NCI-H146 (cell line): ENCODE data around the gene ITGB1BP1.
A peak's percentile ranks its signal among the peaks of the same experiment; 100 is the strongest.

Source experiments
- DNase-seq: peaks from one replicate; lab custom pipeline; 2025; lab: John Stamatoyannopoulos, UW

Gene ITGB1BP1

GRCh38 chr2:9423100-9423921 lies at the start of gene ITGB1BP1, which contains the start of gene CPSF3:
ITGB1BP1 (minus strand) TSS chr2:9423528; CDS start chr2:9418697, 4,831 bp downstream.
CPSF3 (plus strand) TSS chr2:9423654; CDS start chr2:9423774, 120 bp downstream.
- DNase-seq: peak; percentile 99

GRCh38 chr2:9472511-9472910 lies 49.2 kb upstream of the ITGB1BP1 start:
- DNase-seq: no peak

- no peak for DNase-seq
Observed at GRCh38 chr2:9471206-9471605, 47.9 kb upstream of the ITGB1BP1 start.

- no peak for DNase-seq
Observed at GRCh38 chr2:9467687-9468086, 44.4 kb upstream of the ITGB1BP1 start.

- no peak for DNase-seq
Observed at GRCh38 chr2:9466147-9466683, 42.9 kb upstream of the ITGB1BP1 start.

GRCh38 chr2:9465170-9465569 lies 41.8 kb upstream of the ITGB1BP1 start:
- DNase-seq: no peak

GRCh38 chr2:9463698-9464034 lies 40.3 kb upstream of the ITGB1BP1 start:
- DNase-seq: no peak

GRCh38 chr2:9462886-9463697 lies 39.8 kb upstream of the ITGB1BP1 start:
- no peak for DNase-seq

- no peak for DNase-seq
Observed at GRCh38 chr2:9462313-9462712, 39.0 kb upstream of the ITGB1BP1 start.

- DNase-seq: no peak
Observed at GRCh38 chr2:9461079-9461478, 37.8 kb upstream of the ITGB1BP1 start.

- no peak for DNase-seq
Observed at GRCh38 chr2:9460441-9461017, 37.2 kb upstream of the ITGB1BP1 start.

- no peak for DNase-seq
Observed at GRCh38 chr2:9451231-9451630, 27.9 kb upstream of the ITGB1BP1 start.

GRCh38 chr2:9445089-9445488 lies 21.8 kb upstream of the ITGB1BP1 start:
- no peak for DNase-seq

GRCh38 chr2:9443526-9443925 lies 20.2 kb upstream of the ITGB1BP1 start:
- DNase-seq: no peak

- DNase-seq: no peak
Observed at GRCh38 chr2:9441556-9441955, 18.2 kb upstream of the ITGB1BP1 start.

GRCh38 chr2:9440058-9440727 lies 16.9 kb upstream of the ITGB1BP1 start:
- no peak for DNase-seq

GRCh38 chr2:9439536-9439935 lies 16.2 kb upstream of the ITGB1BP1 start:
- no peak for DNase-seq

GRCh38 chr2:9434489-9434888 lies 11.2 kb upstream of the ITGB1BP1 start:
- no peak for DNase-seq

GRCh38 chr2:9430316-9431293 lies 7.3 kb upstream of the ITGB1BP1 start:
- DNase-seq: no peak

GRCh38 chr2:9428965-9429577 lies 5.7 kb upstream of the ITGB1BP1 start:
- DNase-seq: no peak
